Urinary bladder (tissue), 4 donors: ENCODE measurements around the gene QTRT2. TPM values are rescaled to one million over a fixed set of nuclear protein-coding genes. Genes with fewer than 3 reads are reported as not detected.

ENCODE experiments used
- DNase-seq: peaks from one replicate; pipeline ENCODE4 v3.0.0-alpha.2; 2015; ENCODE audit errors: extremely low spot score
- H3K27ac ChIP-seq: one replicate; pipeline ENCODE4 v1.5.1; 2013; ENCODE audit warnings: low read depth, mild to moderate bottlenecking, moderate library complexity
- H3K36me3 ChIP-seq: one replicate; pipeline ENCODE4 v1.6.1; 2013; ENCODE audit warnings: mild to moderate bottlenecking, moderate library complexity; ENCODE audit not compliant: insufficient read depth
- H3K4me1 ChIP-seq: one replicate; pipeline ENCODE4 v1.6.1; 2013; ENCODE audit warnings: mild to moderate bottlenecking, moderate library complexity; ENCODE audit not compliant: insufficient read depth
- H3K4me3 ChIP-seq: one replicate; pipeline ENCODE4 v1.5.1; 2013; ENCODE audit warnings: low read depth, low read length
- WGBS: extraction: QIAGEN DNeasy Blood & Tissue Kit; methylation state at CpG from one replicate; pipeline ENCODE4 v1.1.7; 2013; 5-methylcytosine and 5-hydroxymethylcytosine counted together
- polyA plus RNA-seq: library from polyadenylated mRNA; stranded (reverse); fragments of 200-250 nt; gene quantifications from one replicate; pipeline ENCODE4 v1.2.3, GENCODE V29; 2013
- total RNA-seq: library from RNA; depleted of rRNA; stranded (reverse); fragments of >200 nt; gene quantifications from one replicate; pipeline ENCODE4 v1.2.3, GENCODE V29; 2014
- donor health status: healthy with polysubstance abuse.
- donor health status: healthy.

The QTRT2 gene
- total and polyA plus RNA-seq, 2 donors = 9.9 to 37.5 TPM

GRCh38 chr3:114119776-114120175 is 63.2 kb downstream of the QTRT2 start:
- H3K27ac ChIP-seq = no peak overlapping the region
- H3K4me1 ChIP-seq = no peaks in the 10 kb centered on the region
- H3K4me3 ChIP-seq = no peak overlapping the region
- H3K36me3 ChIP-seq = no peaks in the 10 kb centered on the region
- DNase-seq = no peak
- WGBS = 24% methylated on average over 1 of the region's 1 CpG

- H3K4me3 ChIP-seq = no peak overlapping the region
- no peak overlapping the region for H3K27ac ChIP-seq
- DNase-seq = no peak
- no peaks in the 10 kb centered on the region for H3K4me1 ChIP-seq
- no peaks in the 10 kb centered on the region for H3K36me3 ChIP-seq
- 28% methylated on average over 3 of the region's 3 CpGs for WGBS
Measured at GRCh38 chr3:114120211-114120610, 63.7 kb downstream of the QTRT2 start.

GRCh38 chr3:114122027-114122709 is 65.6 kb downstream of the QTRT2 start:
- no peak for DNase-seq

GRCh38 chr3:114126461-114126860 is 69.9 kb downstream of the QTRT2 start:
- no peak for DNase-seq
- Histone ChIP-seq H3K27ac (no peak overlapping the region), H3K4me1 (no peaks in the 10 kb centered on the region), H3K4me3 (no peak overlapping the region), H3K36me3 (no peaks in the 10 kb centered on the region)
- 68% methylated on average over 1 of the region's 1 CpG for WGBS

More at GRCh38 chr3:114122027-114122709, 65.6 kb downstream of the QTRT2 start:
- Histone ChIP-seq H3K36me3 (no peaks in the 10 kb centered on the region), H3K4me3 (no peak overlapping the region), H3K4me1 (no peaks in the 10 kb centered on the region), H3K27ac (no peak overlapping the region)
- WGBS = 58% methylated on average over 4 of the region's 4 CpGs

GRCh38 chr3:114127517-114127916 is 71.0 kb downstream of the QTRT2 start:
- no peak for DNase-seq
- Histone ChIP-seq H3K4me3 (no peak overlapping the region), H3K27ac (no peak overlapping the region), H3K4me1 (no peaks in the 10 kb centered on the region), H3K36me3 (no peaks in the 10 kb centered on the region)
- 72% methylated on average over 3 of the region's 3 CpGs for WGBS

GRCh38 chr3:114128231-114128630 is 71.7 kb downstream of the QTRT2 start:
- Histone ChIP-seq H3K36me3 (no peaks in the 10 kb centered on the region), H3K4me1 (no peaks in the 10 kb centered on the region), H3K4me3 (no peak overlapping the region), H3K27ac (no peak overlapping the region)
- no peak for DNase-seq
- 60% methylated on average over 1 of the region's 1 CpG for WGBS

- 93% methylated on average over 8 of the region's 8 CpGs for WGBS
- Histone ChIP-seq H3K4me3 (no peak overlapping the region), H3K4me1 (no peaks in the 10 kb centered on the region), H3K27ac (no peak overlapping the region), H3K36me3 (no peaks in the 10 kb centered on the region)
- DNase-seq = no peak
Measured at GRCh38 chr3:114128826-114129225, 72.3 kb downstream of the QTRT2 start.

- H3K4me1 ChIP-seq = no peaks in the 10 kb centered on the region
- no peaks in the 10 kb centered on the region for H3K36me3 ChIP-seq
- 91% methylated on average over 3 of the region's 3 CpGs for WGBS
- no peak overlapping the region for H3K27ac ChIP-seq
- no peak overlapping the region for H3K4me3 ChIP-seq
- no peak for DNase-seq
Measured at GRCh38 chr3:114132500-114132899, 76.0 kb downstream of the QTRT2 start.

- Histone ChIP-seq H3K36me3 (no peaks in the 10 kb centered on the region), H3K4me3 (no peak overlapping the region), H3K4me1 (no peaks in the 10 kb centered on the region), H3K27ac (no peak overlapping the region)
- WGBS = 96% methylated on average over 3 of the region's 3 CpGs
- no peak for DNase-seq
Measured at GRCh38 chr3:114133947-114134346, 77.4 kb downstream of the QTRT2 start.

Other genes starting within 250 kb of the QTRT2 start
- gene GRAMD1C, start 217.9 kb upstream of the QTRT2 start, total RNA-seq = 14.3 TPM
- gene GRAMD1C, start 217.9 kb upstream of the QTRT2 start, polyA plus RNA-seq = 2.3 TPM
- 2.4 TPM for gene ZDHHC23, start 108.7 kb upstream of the QTRT2 start, total RNA-seq
- gene ZDHHC23, start 108.7 kb upstream of the QTRT2 start, polyA plus RNA-seq = 1.3 TPM
- gene CCDC191, start 211 bp upstream of the QTRT2 start, total RNA-seq = 7.1 TPM
- 3.1 TPM for gene CCDC191, start 211 bp upstream of the QTRT2 start, polyA plus RNA-seq
- gene DRD3, start 122.3 kb downstream of the QTRT2 start, total RNA-seq = not detected
- not detected for gene DRD3, start 122.3 kb downstream of the QTRT2 start, polyA plus RNA-seq
- gene ZNF80, start 180.8 kb downstream of the QTRT2 start, total RNA-seq = not detected
- gene ZNF80, start 180.8 kb downstream of the QTRT2 start, polyA plus RNA-seq = 0.04 TPM
- gene TIGIT, start 237.3 kb downstream of the QTRT2 start, total RNA-seq = 0.21 TPM
- 0.18 TPM for gene TIGIT, start 237.3 kb downstream of the QTRT2 start, polyA plus RNA-seq